GM23248 (cell line): Measurements from ENCODE around the gene ZNF77. TPM values are rescaled to one million over a fixed set of nuclear protein-coding genes. Genes with fewer than 3 reads are reported as not detected.

Experiments used
- DNase-seq: peaks from one replicate; pipeline ENCODE4 v3.0.0-alpha.2; 2015
- H2AFZ ChIP-seq: fragments of 200-600 bp; sonication (generic); 2 replicates; pipeline ENCODE4 v1.6.1; 2016; ENCODE audit warnings: antibody characterized with exemption
- H3F3A ChIP-seq: fragments of 200-600 bp; sonication (generic); 2 replicates; pipeline ENCODE4 v1.6.1; 2016; ENCODE audit warnings: mild to moderate bottlenecking, antibody characterized with exemption, mixed run types; ENCODE audit not compliant: insufficient read depth
- H3K27ac ChIP-seq: fragments of 200-600 bp; sonication (generic); 2 replicates; pipeline ENCODE4 v1.5.1; 2016; ENCODE audit warnings: mild to moderate bottlenecking
- H3K27me3 ChIP-seq: fragments of 200-600 bp; sonication (generic); replicated peaks from 2 replicates; pipeline ENCODE4 v1.6.1; 2016; ENCODE audit warnings: mild to moderate bottlenecking; ENCODE audit not compliant: insufficient read depth
- H3K36me3 ChIP-seq: fragments of 200-600 bp; sonication (generic); 2 replicates; pipeline ENCODE4 v1.6.1; 2016; ENCODE audit warnings: low read depth, mild to moderate bottlenecking
- H3K4me1 ChIP-seq: fragments of 200-600 bp; sonication (generic); 2 replicates; pipeline ENCODE4 v1.6.1; 2016; ENCODE audit warnings: mild to moderate bottlenecking; ENCODE audit not compliant: insufficient read depth
- H3K4me2 ChIP-seq: fragments of 200-600 bp; sonication (generic); one replicate; pipeline ENCODE4 v1.6.1; 2016; ENCODE audit warnings: mild to moderate bottlenecking; ENCODE audit not compliant: unreplicated experiment
- H3K4me3 ChIP-seq: fragments of 200-600 bp; sonication (generic); 2 replicates; pipeline ENCODE4 v1.5.1; 2016; ENCODE audit warnings: mild to moderate bottlenecking
- H3K79me2 ChIP-seq: fragments of 200-600 bp; sonication (generic); 2 replicates; pipeline ENCODE4 v1.6.1; 2016; ENCODE audit warnings: mild to moderate bottlenecking; ENCODE audit not compliant: insufficient read depth
- H3K9ac ChIP-seq: fragments of 200-600 bp; sonication (generic); 2 replicates; pipeline ENCODE4 v1.6.1; 2016; ENCODE audit warnings: mild to moderate bottlenecking
- H3K9me2 ChIP-seq: fragments of 200-600 bp; sonication (generic); 2 replicates; pipeline ENCODE4 v1.6.1; 2016; ENCODE audit warnings: mixed run types, mild to moderate bottlenecking, moderate library complexity; ENCODE audit not compliant: insufficient read depth
- H3K9me3 ChIP-seq: fragments of 200-600 bp; sonication (generic); one replicate; pipeline ENCODE4 v1.6.1; 2017; ENCODE audit warnings: low read depth
- H4K20me1 ChIP-seq: fragments of 200-600 bp; sonication (generic); 2 replicates; pipeline ENCODE4 v1.6.0; 2016; ENCODE audit not compliant: insufficient read depth
- EZH2 ChIP-seq: fragments of 200-600 bp; sonication (generic); IDR thresholded peaks from 2 replicates; pipeline ENCODE4 v1.6.1; 2018; ENCODE audit warnings: antibody characterized with exemption, mild to moderate bottlenecking; ENCODE audit not compliant: insufficient read depth, poor library complexity, severe bottlenecking
- EZH2phosphoT487 ChIP-seq: fragments of 200-600 bp; sonication (generic); IDR thresholded peaks from 2 replicates; pipeline ENCODE4 v1.6.1; 2018; ENCODE audit warnings: antibody characterized with exemption, moderate library complexity, mild to moderate bottlenecking, low read depth; ENCODE audit not compliant: insufficient read depth
- WGBS, 2 experiments: methylation state at CpG; one replicate each; pipeline ENCODE4 v1.1.6; 2015 to 2017; ENCODE audit warnings: low lambda C conversion rate in 2 of 2, low coverage in 1 of 2; ENCODE audit errors: missing lambda C conversion rate in 2 of 2; 5-methylcytosine and 5-hydroxymethylcytosine counted together
- in situ Hi-C: fragments of 300-500 bp; cut with MboI; formaldehyde crosslinking; loops from 2 replicates; pipeline ENCODE4 v1.15.0; 2020
- polyA plus RNA-seq: library from polyadenylated mRNA; unstranded; fragments of >200 nt; fragmentation: Nextera tagmentation; extraction: Ambion mirVana; gene quantifications from 2 replicates; pipeline ENCODE4 v1.2.1, GENCODE V29; 2016
- total RNA-seq: library from RNA; depleted of rRNA; stranded (reverse); fragments of >200 nt; shearing (Covaris generic); gene quantifications from 2 replicates; pipeline ENCODE4 v1.2.3, GENCODE V29; 2014

Gene ZNF77
- total and polyA plus RNA-seq, 2 experiments from 2014 or later, result 1.1 to 1.2 TPM

DNA sequence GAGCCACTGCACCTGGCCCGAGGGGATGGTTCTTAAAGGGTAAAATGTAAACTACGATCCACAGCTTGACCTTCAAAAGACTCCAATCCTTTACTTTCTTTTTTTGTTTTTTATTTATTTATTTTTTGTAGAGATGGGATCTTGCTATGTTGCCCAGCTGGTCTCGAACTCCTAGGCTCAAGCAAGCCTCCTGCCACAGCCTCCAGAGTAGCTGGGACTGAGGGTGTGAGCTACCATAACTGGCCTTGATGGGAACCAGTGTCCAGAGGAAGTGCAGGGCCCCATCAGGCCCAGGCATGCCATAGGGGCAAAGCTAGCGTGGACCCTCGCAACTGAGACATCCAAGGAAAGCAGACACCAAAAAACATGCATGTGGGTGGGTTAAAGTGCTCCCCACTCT, 18.4 kb upstream of the ZNF77 start:
- in situ Hi-C loops, result no loop called here
- Histone ChIP-seq H3F3A (no peaks in the 10 kb centered on the region), H3K79me2 (no peaks in the 10 kb centered on the region), H3K9me2 (no peaks in the 10 kb centered on the region), H3K27ac (no peak overlapping the region), H3K27me3 (no peaks in the 10 kb centered on the region), H3K4me1 (no peaks in the 10 kb centered on the region), H4K20me1 (no peaks in the 10 kb centered on the region), H3K4me3 (no peak overlapping the region), H3K36me3 (no peaks in the 10 kb centered on the region), H2AFZ (no peak overlapping the region), H3K9ac (no peak overlapping the region), H3K9me3 (no peaks in the 10 kb centered on the region), H3K4me2 (no peak overlapping the region)
- no peak for DNase-seq
- WGBS, 2 experiments, result 91 to 94% methylated on average over 4 to 5 of the region's 5 CpGs
- TF ChIP-seq EZH2, result no peak

DNA sequence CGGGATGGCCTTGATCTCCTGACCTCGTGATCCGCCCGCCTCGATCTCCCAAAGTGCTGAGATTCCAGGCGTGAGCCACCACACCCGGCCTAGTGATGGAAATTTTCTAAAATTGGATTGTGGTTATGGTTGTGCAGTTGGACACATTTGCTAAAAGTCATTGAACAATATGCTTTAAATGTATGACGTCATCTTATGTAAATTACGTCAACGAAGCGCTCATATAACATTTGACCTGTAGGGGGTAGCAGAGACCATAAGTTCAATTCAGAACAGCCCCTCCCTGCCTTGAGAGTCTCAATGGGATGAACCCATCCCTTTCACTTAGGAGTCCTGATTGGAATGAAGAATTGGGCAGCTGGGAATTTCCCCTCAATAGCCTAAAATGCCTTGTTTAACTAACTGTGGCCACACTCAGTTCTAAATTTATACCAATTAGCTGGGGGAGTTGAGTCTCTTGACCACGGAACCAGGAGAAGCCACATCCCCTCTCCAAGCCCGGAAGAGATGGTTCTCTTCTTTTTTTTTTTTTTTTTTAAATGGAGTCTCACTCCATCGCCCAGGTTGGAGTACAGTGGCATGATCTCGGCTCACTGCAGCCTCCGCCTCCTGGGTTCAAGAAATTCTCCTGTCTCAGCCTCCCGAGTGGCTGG, 17.4 kb upstream of the ZNF77 start:
- H4K20me1 ChIP-seq, result no peaks in the 10 kb centered on the region
- in situ Hi-C loops, result no loop called here
- no peak overlapping the region for H3K27ac ChIP-seq
- H3K27me3 ChIP-seq, result no peaks in the 10 kb centered on the region
- no peaks in the 10 kb centered on the region for H3K9me2 ChIP-seq
- H3K4me2 ChIP-seq, result no peak overlapping the region
- H2AFZ ChIP-seq, result no peak overlapping the region
- TF ChIP-seq EZH2 (no peak), EZH2phosphoT487 (no peak)
- H3K36me3 ChIP-seq, result no peaks in the 10 kb centered on the region
- no peaks in the 10 kb centered on the region for H3F3A ChIP-seq
- no peak overlapping the region for H3K4me3 ChIP-seq
- WGBS, 2 experiments, result 27 to 36% methylated on average over 13 to 17 of the region's 17 CpGs
- H3K9me3 ChIP-seq, result no peaks in the 10 kb centered on the region
- H3K4me1 ChIP-seq, result no peaks in the 10 kb centered on the region
- H3K79me2 ChIP-seq, result no peaks in the 10 kb centered on the region
- peak; percentile 76 for DNase-seq
- no peak overlapping the region for H3K9ac ChIP-seq

DNA sequence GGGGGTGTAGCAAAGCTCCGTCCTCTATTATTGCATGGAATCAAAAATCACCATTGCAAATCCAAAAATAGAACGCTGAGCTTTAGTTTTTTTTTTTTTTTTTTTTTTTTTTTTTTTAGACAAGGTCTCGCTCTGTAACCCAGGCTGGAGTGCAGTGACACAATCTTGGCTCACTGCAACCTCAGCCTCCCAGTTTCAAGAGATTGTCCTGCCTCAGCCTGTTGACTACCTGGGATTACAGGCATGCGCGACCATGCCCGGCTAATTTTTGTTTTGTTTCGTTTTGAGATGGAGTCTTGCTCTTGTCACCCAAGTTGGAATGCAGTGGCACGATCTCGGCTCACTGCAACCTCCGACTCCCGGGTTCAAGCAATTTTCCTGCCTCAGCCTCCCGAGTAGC, 15.3 kb upstream of the ZNF77 start:
- H3K36me3 ChIP-seq, result no peaks in the 10 kb centered on the region
- H3K4me1 ChIP-seq, result no peaks in the 10 kb centered on the region
- no peaks in the 10 kb centered on the region for H4K20me1 ChIP-seq
- H3K9ac ChIP-seq, result no peak overlapping the region
- H3K79me2 ChIP-seq, result no peaks in the 10 kb centered on the region
- no peak for TF ChIP-seq EZH2phosphoT487
- no peak for TF ChIP-seq EZH2
- H3K27me3 ChIP-seq, result no peaks in the 10 kb centered on the region
- DNase-seq, result no peak
- H3K9me3 ChIP-seq, result no peaks in the 10 kb centered on the region
- no peaks in the 10 kb centered on the region for H3F3A ChIP-seq
- H3K4me2 ChIP-seq, result no peak overlapping the region
- H3K9me2 ChIP-seq, result no peaks in the 10 kb centered on the region
- 80 to 81% methylated on average over 10 to 12 of the region's 12 CpGs for WGBS, 2 experiments
- no peak overlapping the region for H2AFZ ChIP-seq
- no peak overlapping the region for H3K4me3 ChIP-seq
- in situ Hi-C loops, result no loop called here
- no peak overlapping the region for H3K27ac ChIP-seq

DNA sequence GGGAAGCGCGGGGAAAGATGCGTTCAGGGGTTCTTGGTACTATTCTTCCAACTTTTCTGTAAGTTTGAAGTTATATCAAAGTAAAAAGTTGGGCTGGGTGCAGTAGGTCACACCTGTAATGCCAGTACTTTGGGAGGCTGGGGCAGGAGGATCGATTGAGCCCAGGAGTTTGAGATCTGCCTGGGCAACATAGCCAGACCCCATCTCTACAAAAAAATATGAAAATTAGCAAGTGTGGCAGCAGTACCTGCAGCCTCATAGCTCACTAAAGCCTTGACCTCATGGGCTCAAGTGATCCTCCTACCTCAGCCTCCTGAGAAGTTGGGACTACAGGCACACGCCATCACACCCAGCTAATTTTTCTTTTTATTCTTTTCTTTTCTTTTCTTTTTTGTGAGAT, 12.4 kb upstream of the ZNF77 start:
- Histone ChIP-seq H3K36me3 (no peaks in the 10 kb centered on the region), H3K27me3 (no peaks in the 10 kb centered on the region), H3F3A (no peaks in the 10 kb centered on the region), H3K9ac (no peak overlapping the region), H3K27ac (no peak overlapping the region), H3K9me2 (no peaks in the 10 kb centered on the region), H3K9me3 (no peaks in the 10 kb centered on the region), H2AFZ (no peak overlapping the region), H3K4me1 (no peaks in the 10 kb centered on the region), H3K4me3 (no peak overlapping the region), H4K20me1 (no peaks in the 10 kb centered on the region), H3K4me2 (no peak overlapping the region), H3K79me2 (no peaks in the 10 kb centered on the region)
- WGBS, 2 experiments, result 75 to 82% methylated on average over 5 of the region's 5 CpGs
- DNase-seq, result no peak
- no peak for TF ChIP-seq EZH2phosphoT487
- no peak for TF ChIP-seq EZH2
- in situ Hi-C loops, result loop anchor here (10.0 kb wide), 1 partner anchor 208 kb away; no protein-coding TSS in a partner anchor
